LNCaP clone FGC (cell line): ENCODE results near the gene COL13A1.

Experiments
- DNase-seq: peaks from one replicate; pipeline ENCODE4 v3.0.0-alpha.2; 2011; ENCODE audit warnings: low read depth
- H3K4me3 ChIP-seq: 2 replicates; pipeline ENCODE4 v1.5.1; 2011; ENCODE audit warnings: mild to moderate bottlenecking, low read depth, low read length, control low read depth
- TF ChIP-seq, protein P1 (sequence below): IDR thresholded peaks from 2 replicates; pipeline ENCODE4 v1.5.1; 2012; ENCODE audit warnings: mild to moderate bottlenecking; ENCODE audit not compliant: control insufficient read depth, insufficient read depth; ENCODE audit errors: extremely low read depth

Gene COL13A1

DNA sequence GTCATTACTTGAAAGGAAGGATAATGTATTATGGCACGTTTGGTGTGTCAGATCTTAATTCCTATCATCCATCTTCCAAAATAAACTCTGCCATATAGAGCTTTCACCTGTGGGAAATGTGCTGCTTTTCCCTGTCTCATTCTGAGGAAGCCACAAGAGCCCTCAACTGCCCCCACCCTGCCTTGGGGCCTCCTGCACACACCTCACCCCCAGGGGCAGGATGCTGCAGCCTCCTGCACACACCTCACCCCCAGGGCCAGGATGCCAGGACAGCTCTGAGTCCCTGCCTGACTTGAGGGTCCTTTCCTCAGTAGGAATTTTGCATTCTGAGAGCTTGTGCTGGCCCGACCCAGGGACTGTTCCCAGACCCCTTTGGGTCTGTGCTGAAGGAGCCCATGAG is 67.1 kb downstream of the COL13A1 start:
- TF ChIP-seq, protein P1, sequence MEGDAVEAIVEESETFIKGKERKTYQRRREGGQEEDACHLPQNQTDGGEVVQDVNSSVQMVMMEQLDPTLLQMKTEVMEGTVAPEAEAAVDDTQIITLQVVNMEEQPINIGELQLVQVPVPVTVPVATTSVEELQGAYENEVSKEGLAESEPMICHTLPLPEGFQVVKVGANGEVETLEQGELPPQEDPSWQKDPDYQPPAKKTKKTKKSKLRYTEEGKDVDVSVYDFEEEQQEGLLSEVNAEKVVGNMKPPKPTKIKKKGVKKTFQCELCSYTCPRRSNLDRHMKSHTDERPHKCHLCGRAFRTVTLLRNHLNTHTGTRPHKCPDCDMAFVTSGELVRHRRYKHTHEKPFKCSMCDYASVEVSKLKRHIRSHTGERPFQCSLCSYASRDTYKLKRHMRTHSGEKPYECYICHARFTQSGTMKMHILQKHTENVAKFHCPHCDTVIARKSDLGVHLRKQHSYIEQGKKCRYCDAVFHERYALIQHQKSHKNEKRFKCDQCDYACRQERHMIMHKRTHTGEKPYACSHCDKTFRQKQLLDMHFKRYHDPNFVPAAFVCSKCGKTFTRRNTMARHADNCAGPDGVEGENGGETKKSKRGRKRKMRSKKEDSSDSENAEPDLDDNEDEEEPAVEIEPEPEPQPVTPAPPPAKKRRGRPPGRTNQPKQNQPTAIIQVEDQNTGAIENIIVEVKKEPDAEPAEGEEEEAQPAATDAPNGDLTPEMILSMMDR, result no peak
- H3K4me3 ChIP-seq, result no peak overlapping the region
- DNase-seq, result no peak

DNA sequence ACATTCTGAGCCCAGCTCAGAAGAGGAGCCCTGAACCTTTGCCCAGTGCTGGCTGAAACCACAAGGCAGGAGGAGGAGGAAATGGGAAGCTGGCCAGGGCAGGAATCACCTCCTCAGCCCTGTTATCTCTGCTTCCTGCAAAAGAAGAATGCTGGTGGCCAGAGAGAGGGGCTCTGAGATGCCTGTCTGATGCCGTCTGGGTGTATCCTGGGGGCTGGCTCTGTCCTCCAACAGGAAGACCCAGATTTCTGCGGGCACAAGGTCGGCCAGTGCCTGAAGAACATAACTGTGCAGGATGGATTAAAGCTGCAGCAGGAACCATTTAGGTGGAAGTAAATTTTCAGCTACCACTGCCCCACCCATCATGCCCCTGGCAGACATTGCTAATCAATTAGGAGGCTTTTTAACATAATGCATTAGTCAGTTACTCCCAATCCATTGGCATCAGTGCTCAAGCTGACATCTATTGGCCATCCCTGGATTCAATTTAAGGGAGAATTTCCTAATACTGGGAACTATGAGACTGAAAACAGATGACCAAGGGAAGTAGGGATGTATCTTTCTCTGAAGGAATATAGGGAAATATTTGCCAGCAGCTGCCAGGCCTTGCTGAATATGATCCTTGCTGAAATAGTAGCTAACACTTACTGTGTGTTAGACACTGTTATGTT is 67.7 kb downstream of the COL13A1 start:
- H3K4me3 ChIP-seq, result no peak overlapping the region
- peak; percentile 27 for DNase-seq
- TF ChIP-seq, protein P1, result no peak

DNA sequence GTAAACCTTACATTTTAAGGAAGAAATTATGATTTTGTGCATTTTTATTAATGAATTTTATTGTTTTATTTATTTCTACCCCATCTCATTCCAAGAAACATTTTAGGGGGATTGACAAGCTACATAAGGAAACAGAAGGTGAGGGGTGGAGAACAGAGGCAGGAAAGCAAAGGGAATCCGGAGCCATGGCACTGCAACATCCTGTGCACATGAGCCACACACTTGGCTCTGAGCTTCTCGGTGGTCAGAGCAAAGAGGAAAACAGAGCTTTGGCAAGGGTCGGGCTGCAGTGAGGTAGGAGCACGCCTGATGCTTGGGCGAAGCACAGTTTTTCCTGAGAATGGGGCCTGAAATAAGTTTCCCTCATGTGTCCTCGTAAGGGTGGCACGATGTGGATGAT is 68.9 kb downstream of the COL13A1 start:
- TF ChIP-seq, protein P1, result no peak
- no peak overlapping the region for H3K4me3 ChIP-seq
- no peak for DNase-seq

DNA sequence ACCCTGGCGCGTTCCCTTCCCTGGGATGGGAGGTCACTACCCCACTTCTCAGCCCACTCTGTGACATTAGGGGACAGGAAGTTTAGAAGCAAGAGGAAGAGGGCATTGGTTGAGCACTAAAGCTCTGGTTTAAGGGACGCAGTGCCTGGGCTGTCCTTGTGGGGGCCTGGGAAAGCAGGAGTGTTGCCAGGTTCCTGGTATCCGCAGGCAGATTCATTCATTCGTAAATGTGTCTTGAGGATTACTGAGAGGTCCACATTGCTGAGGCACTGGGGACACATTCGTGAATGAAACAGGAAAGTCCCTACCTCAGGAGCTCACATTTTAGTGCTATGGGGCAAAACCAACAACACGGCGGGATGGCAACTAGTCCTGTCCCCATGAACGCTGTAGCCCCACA is 69.4 kb downstream of the COL13A1 start:
- no peak for DNase-seq
- no peak overlapping the region for H3K4me3 ChIP-seq

DNA sequence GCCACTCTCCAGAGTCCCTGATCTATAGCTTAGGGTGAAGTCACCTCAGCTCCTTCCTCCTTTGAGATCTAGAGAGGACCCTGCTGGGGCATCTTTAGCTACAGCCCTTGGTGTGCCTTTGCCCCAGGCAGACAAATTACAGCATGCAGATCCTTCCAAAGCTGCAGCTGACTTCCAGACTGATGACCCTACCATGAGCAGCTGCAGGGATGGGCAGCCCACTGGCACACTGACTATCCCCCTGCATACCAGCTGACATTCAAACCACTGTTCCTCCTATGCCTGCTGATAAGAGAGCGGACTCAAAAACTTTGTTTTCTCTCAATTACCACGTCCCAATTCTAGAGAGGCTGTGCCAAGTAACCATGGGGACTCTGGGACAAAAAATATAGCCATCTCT is 70.6 kb downstream of the COL13A1 start:
- TF ChIP-seq, protein P1, result no peak
- no peak overlapping the region for H3K4me3 ChIP-seq
- no peak for DNase-seq

More for the DNA sequence above, 69.4 kb downstream of the COL13A1 start:
- TF ChIP-seq, protein P1, result no peak

DNA sequence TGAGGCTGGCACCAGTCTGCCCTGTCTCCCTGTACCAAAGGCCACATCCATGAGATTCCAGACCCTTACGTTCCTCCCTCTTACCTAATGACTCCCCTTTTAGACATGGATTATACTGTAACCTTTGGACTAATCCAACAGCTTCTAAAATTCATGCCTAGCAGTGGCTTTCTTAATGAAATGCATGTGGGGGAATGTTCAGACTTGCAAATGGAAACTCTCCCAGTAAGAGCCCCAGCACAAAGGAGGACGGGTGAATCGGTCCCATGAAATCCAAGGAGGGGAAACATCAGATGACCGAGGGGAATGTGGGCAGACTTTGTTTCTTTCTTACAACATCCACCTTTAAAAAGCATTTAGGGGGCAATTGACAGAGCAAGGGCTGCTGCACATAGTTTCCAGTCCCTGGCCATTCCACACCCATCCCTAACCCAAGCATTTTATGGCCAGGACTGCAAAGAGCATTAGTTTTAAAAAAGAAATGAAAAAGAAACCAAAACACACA is 71.5 kb downstream of the COL13A1 start:
- DNase-seq, result no peak

More for the DNA sequence above, 71.5 kb downstream of the COL13A1 start:
- H3K4me3 ChIP-seq, result no peak overlapping the region
- TF ChIP-seq, protein P1, result no peak
